Stomach smooth muscle (tissue), 2 donors: Measurements from ENCODE around the gene RPL22.

Experiments
- H3K27ac ChIP-seq: one replicate; pipeline ENCODE4 v1.7.0; 2013; ENCODE audit warnings: mild to moderate bottlenecking, low read length, inconsistent platforms
- H3K27me3 ChIP-seq, 2 donors: one replicate each; pipeline ENCODE4 v1.7.0; 2013; ENCODE audit warnings: low read length in 2 of 2; ENCODE audit not compliant: insufficient read depth in 2 of 2, control insufficient read depth in 1 of 2
- H3K36me3 ChIP-seq, 2 donors: one replicate each; pipeline ENCODE4 v1.7.0; 2013; ENCODE audit warnings: low read length in 2 of 2; ENCODE audit not compliant: control insufficient read depth in 2 of 2, insufficient read depth in 2 of 2
- H3K4me1 ChIP-seq: one replicate; pipeline ENCODE4 v1.7.0; 2013; ENCODE audit warnings: low read length; ENCODE audit not compliant: control insufficient read depth, insufficient read depth
- H3K4me3 ChIP-seq, 2 donors: one replicate each; pipeline ENCODE4 v1.7.0; 2013; ENCODE audit warnings: low read length in 2 of 2
- H3K9ac ChIP-seq, 2 donors: one replicate each; pipeline ENCODE4 v1.7.0; 2013; ENCODE audit warnings: low read length in 2 of 2, mild to moderate bottlenecking in 1 of 2
- H3K9me3 ChIP-seq, 2 donors: one replicate each; pipeline ENCODE4 v1.7.0; 2013; ENCODE audit warnings: low read length in 2 of 2; ENCODE audit not compliant: control insufficient read depth in 2 of 2
- donor health status: healthy.
- donor health status: Pancreatic carcinoma.

The RPL22 gene

GRCh38 chr1:6170742-6171201, 28.6 kb downstream of the RPL22 start:
- Histone ChIP-seq H3K4me3 (no peak overlapping the region), H3K9ac (peak overlapping the region in 1 of 2 donors; percentile 13), H3K27me3 (peaks cover 8 to 14% of the 10 kb centered on the region in 2 donors), H3K36me3 (no peaks in the 10 kb centered on the region), H3K27ac (no peak overlapping the region), H3K9me3 (no peaks in the 10 kb centered on the region), H3K4me1 (peaks cover 5% of the 10 kb centered on the region)

DNA sequence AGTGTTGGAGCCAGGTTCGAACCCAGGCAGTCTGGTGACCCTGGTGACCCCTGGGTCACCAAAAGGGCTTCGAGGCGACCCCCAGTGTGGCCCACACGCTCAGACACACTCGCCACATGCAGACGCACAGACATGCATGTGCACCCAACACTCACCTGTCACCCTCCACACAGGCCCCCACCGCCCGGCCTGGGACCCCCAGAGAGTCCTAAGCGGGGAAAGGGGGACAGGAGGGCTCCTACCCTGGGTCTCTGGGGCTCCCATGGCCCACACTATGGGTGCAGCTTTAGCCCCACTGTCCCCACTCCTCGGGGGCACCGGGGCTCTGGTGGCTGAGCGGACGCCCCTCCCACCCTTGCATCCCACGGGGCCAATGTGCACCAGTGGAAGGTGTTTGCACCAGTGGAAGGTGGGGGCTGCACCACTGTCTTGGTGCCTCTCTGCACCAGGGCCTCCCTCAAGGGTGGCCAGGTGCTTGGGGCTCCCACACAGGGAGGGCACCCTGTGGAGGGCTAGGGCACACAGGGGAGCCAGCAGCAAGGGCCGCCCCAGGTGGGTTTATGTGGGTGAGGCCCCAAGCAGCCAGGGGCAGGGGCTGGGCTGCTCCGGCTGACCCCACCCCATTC, 29.2 kb downstream of the RPL22 start:
- Histone ChIP-seq H3K36me3 (no peaks in the 10 kb centered on the region), H3K9me3 (no peaks in the 10 kb centered on the region), H3K4me1 (peaks cover 5% of the 10 kb centered on the region), H3K4me3 (no peak overlapping the region), H3K9ac (no peak overlapping the region), H3K27me3 (peaks cover 3 to 14% of the 10 kb centered on the region in 2 donors), H3K27ac (no peak overlapping the region)

DNA sequence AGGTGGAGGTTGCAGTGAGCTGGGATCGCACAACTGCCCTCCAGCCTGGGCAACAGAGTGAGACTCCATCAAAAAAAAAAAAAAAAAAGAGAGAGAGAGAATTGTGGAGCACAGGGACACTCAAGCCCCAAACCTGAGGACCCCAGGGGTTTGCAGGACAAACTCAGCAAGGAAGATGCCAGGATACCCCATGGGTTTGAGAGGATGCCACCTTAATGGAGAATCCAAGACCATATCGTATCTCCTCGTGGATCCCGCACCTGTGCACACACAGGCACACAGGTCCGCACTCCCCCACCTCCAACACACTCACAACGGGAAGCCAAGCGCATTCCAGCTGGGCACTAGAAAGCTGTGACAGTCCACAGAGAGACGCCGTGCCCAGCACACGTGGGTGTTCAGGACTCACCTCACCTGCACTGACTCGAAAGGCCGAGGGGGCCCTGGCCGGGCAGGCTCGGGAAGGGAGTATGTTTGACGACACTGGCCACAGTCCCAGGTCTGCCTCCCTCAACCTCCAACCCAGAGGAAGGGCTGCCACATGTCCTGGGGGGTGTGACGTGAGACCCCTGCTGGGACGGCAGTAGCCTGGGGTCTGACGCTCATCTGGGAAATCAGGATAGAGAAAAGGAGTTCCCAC, 30.3 kb downstream of the RPL22 start:
- Histone ChIP-seq H3K9ac (no peak overlapping the region), H3K4me3 (no peak overlapping the region), H3K9me3 (no peaks in the 10 kb centered on the region), H3K27ac (no peak overlapping the region), H3K36me3 (no peaks in the 10 kb centered on the region), H3K4me1 (peaks cover 5% of the 10 kb centered on the region), H3K27me3 (peaks cover 3 to 14% of the 10 kb centered on the region in 2 donors)

DNA sequence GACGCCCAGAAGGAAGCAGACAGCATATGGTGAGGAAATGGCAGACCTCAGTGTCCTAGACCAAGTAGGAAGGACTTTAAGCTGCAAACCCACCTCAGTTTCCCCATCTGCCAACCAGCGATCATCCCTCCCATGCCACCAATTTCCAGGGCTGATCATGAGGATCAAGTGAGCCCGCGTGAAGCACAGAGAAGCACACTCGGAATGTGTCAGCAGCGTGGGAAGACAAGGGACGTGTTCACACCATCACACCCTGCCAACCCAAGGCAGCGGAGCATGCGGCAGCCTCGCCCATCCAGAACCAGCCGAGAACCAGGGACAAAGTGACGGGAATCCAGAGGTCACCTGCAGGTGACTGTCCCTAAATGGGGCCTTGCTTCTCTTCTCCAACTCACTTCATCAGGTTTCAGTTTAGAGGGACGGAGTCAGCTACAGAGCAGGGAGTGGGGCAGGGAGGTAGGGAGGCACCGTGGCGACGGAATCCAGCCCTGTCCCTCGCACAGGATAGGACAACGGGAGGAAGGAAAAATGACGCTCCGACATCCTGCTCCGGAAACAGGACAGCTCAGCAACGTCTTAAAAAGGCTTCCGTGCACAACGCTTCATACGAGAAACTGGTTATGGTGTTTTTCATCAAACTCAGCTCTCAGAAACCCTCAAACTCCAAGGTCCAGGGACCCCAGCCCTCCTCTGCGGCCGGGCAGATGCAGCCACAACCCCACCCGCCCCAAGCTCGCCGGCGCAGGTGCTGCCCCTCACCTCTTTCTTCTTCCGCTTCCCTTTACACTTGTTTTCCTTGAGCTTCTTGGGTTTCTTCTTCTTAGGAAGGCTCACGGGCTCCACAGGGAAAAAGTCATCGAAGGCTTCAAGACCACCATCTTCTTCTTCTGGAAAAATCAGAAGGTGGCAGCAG, 31.7 kb downstream of the RPL22 start:
- H3K27ac ChIP-seq, result no peak overlapping the region
- H3K4me3 ChIP-seq, result no peak overlapping the region
- peaks cover 9 to 14% of the 10 kb centered on the region in 2 donors for H3K27me3 ChIP-seq
- H3K9ac ChIP-seq, result no peak overlapping the region
- no peaks in the 10 kb centered on the region for H3K36me3 ChIP-seq
- no peaks in the 10 kb centered on the region for H3K9me3 ChIP-seq
- H3K4me1 ChIP-seq, result peaks cover 5% of the 10 kb centered on the region

GRCh38 chr1:6166655-6167390, 32.6 kb downstream of the RPL22 start:
- Histone ChIP-seq H3K27me3 (peaks cover 7 to 8% of the 10 kb centered on the region in 2 donors), H3K4me1 (peaks cover 5% of the 10 kb centered on the region), H3K9ac (no peak overlapping the region), H3K36me3 (no peaks in the 10 kb centered on the region), H3K4me3 (no peak overlapping the region), H3K9me3 (no peaks in the 10 kb centered on the region), H3K27ac (no peak overlapping the region)

DNA sequence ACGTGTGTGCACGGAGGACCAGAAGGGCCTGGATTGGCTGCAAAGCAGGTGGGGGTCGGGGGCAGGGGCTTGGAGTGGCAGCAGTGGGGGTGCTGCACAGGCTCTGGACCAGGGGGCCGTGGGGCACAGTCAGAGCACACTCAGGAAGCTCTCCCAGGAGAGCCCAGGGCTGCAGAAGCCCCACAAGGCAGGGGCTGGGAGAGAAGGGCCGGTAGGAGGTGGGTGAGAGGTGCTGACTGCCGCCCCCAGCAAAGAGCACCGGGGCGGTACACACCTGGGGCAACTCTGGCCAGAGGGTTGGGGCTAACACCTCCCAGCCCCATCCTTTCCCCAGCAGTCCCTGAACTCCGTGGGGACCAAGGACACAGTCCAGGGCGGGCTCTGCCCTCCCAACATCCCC, 33.2 kb downstream of the RPL22 start:
- H3K9ac ChIP-seq, result no peak overlapping the region
- H3K9me3 ChIP-seq, result no peaks in the 10 kb centered on the region
- peaks cover 3 to 6% of the 10 kb centered on the region in 2 donors for H3K27me3 ChIP-seq
- no peaks in the 10 kb centered on the region for H3K36me3 ChIP-seq
- peaks cover 5% of the 10 kb centered on the region for H3K4me1 ChIP-seq
- H3K27ac ChIP-seq, result no peak overlapping the region
- H3K4me3 ChIP-seq, result no peak overlapping the region

DNA sequence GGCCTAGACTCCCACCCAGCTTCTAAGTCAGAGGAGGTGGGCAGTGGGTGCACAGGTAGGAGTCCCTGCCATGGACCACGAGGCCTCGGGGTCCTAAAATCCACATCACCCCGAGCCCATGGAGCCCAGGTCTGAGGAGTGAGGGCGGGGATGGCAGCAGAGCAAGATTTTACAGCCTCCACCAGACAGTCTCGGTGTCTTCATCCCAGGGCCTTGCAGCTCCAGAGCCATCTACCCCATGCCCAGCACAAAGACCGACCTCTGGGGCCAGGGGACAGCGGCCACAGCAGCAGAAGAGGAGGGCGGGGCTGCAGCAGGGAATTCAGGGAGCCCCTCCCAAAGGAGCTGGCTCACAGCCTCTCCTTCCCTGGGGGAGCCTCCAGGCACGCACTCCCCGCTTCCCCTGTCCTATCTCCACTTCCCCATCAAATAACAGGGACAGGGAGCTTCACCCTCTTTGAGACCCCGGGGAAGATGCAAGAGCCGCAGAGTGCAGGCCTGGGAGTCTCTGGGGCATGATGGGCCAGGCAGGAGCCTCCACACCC, 33.9 kb downstream of the RPL22 start:
- peaks cover 3 to 6% of the 10 kb centered on the region in 2 donors for H3K27me3 ChIP-seq
- no peaks in the 10 kb centered on the region for H3K9me3 ChIP-seq
- H3K27ac ChIP-seq, result no peak overlapping the region
- no peaks in the 10 kb centered on the region for H3K4me1 ChIP-seq
- H3K9ac ChIP-seq, result no peak overlapping the region
- no peaks in the 10 kb centered on the region for H3K36me3 ChIP-seq
- H3K4me3 ChIP-seq, result no peak overlapping the region

- Histone ChIP-seq H3K9me3 (no peaks in the 10 kb centered on the region), H3K27ac (no peak overlapping the region), H3K4me1 (no peaks in the 10 kb centered on the region), H3K36me3 (no peaks in the 10 kb centered on the region), H3K9ac (no peak overlapping the region), H3K27me3 (peaks cover 3 to 6% of the 10 kb centered on the region in 2 donors), H3K4me3 (no peak overlapping the region)
Observed at GRCh38 chr1:6165027-6165426, 34.4 kb downstream of the RPL22 start.

GRCh38 chr1:6163973-6164617, 35.3 kb downstream of the RPL22 start:
- Histone ChIP-seq H3K9ac (no peak overlapping the region), H3K27ac (no peak overlapping the region), H3K27me3 (peaks cover 0 to 6% of the 10 kb centered on the region in 2 donors), H3K36me3 (no peaks in the 10 kb centered on the region), H3K4me3 (no peak overlapping the region), H3K9me3 (no peaks in the 10 kb centered on the region), H3K4me1 (no peaks in the 10 kb centered on the region)
